Measurements from ENCODE around the gene LCN2.

DNA sequence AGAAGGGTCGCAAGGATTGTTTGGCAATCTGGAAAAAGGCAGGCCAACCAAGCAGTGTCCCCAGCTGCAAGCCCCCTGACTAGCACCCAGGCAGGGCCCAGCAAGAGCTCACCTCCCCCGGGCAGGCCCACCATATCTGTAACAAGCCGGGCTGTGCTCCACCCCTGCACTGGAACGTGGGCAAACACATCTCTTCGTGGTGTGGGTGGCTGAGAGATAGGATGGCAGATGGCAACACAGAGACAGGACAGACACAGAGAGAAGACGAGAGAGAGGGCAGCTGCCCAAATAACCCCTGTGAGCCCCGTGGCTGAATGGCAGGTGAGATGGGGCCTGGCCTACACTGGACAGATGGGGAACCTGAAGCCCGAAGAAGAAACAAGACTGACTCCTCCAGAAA, 20.2 kb downstream of the LCN2 start:
- TF ChIP-seq EZH2 (IDR thresholded peaks at IDR 0.05; ENCODE audit: low read depth), result no peak
- TF ChIP-seq CTCF (conservative IDR thresholded peaks at IDR 0.05), result no peak

All from PC-9 (cell line).